ENCODE results near the gene METTL23. TPM values are rescaled to one million over a fixed set of nuclear protein-coding genes. Genes with fewer than 3 reads are reported as not detected.
A peak's percentile ranks its signal among the peaks of the same experiment; 100 is the strongest.

METTL23 gene
- total RNA-seq, 4 donors from 2014 or later = 20.6 to 29.9 (median 23.0) TPM

DNA sequence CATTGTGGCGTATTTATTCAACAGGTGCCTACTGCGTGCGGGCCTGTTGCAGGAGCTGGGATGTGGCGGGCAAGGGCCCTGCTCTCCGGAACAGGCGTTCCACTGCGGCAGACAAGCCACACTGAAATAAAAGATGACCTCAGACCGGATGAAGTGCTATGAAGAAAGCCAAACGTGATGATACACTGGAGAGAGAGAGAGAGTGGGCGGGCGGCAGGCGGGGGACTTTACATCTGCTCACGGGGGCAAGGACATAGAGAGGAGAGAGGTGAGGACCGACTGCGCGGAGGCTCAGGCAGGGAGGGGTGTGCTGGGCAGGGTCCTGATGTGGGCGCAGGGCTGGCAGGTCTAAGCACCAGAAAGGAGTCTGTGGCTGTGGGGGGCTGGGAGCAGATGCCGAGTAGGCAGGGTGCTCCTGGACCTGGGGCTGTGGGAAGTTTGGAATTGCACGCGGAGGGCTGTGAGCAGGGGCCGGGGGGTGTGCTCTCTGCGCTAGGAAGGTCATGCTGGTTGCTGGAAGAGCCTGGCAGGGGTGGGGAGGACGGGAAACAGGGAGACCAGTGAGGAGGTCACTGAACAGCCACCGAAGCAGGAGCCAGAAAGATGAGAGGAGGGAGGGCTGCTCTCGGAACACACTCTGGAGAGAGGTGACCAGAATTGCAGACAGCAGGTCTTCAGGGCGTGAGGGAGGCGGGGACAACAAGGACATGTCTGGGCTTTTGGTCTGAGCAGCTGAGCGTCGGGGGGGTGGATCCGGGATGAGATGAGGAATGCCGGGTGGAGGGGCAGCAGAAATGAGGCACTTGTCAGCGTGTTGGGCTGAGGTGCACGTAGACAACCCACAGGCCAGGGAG is 25.8 kb upstream of the METTL23 start:
- peak; percentile 87 to 90 for DNase-seq (ENCODE audit: low spot score in 2 of 2)
- TF ChIP-seq POLR2A (IDR thresholded peaks at IDR 0.05) = peak in 1 of 2 donors; percentile 8
- TF ChIP-seq EP300 (IDR thresholded peaks at IDR 0.05) = no peak
- TF ChIP-seq, protein P1, sequence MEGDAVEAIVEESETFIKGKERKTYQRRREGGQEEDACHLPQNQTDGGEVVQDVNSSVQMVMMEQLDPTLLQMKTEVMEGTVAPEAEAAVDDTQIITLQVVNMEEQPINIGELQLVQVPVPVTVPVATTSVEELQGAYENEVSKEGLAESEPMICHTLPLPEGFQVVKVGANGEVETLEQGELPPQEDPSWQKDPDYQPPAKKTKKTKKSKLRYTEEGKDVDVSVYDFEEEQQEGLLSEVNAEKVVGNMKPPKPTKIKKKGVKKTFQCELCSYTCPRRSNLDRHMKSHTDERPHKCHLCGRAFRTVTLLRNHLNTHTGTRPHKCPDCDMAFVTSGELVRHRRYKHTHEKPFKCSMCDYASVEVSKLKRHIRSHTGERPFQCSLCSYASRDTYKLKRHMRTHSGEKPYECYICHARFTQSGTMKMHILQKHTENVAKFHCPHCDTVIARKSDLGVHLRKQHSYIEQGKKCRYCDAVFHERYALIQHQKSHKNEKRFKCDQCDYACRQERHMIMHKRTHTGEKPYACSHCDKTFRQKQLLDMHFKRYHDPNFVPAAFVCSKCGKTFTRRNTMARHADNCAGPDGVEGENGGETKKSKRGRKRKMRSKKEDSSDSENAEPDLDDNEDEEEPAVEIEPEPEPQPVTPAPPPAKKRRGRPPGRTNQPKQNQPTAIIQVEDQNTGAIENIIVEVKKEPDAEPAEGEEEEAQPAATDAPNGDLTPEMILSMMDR (IDR thresholded peaks at IDR 0.05) = no peak
- TF ChIP-seq POLR2AphosphoS5 (IDR thresholded peaks at IDR 0.05) = no peak
- no peaks in the 10 kb centered on the region for H3K36me3 ChIP-seq
- no peaks in the 10 kb centered on the region for H3K9me3 ChIP-seq
- 15% methylated on average over 33 of the region's 33 CpGs for WGBS
- peak overlapping the region; percentile 75 for H3K27ac ChIP-seq
- no peaks in the 10 kb centered on the region for H3K27me3 ChIP-seq
- H3K4me1 ChIP-seq = peaks cover 54% of the 10 kb centered on the region
- peak overlapping the region; percentile 31 for H3K4me3 ChIP-seq

DNA sequence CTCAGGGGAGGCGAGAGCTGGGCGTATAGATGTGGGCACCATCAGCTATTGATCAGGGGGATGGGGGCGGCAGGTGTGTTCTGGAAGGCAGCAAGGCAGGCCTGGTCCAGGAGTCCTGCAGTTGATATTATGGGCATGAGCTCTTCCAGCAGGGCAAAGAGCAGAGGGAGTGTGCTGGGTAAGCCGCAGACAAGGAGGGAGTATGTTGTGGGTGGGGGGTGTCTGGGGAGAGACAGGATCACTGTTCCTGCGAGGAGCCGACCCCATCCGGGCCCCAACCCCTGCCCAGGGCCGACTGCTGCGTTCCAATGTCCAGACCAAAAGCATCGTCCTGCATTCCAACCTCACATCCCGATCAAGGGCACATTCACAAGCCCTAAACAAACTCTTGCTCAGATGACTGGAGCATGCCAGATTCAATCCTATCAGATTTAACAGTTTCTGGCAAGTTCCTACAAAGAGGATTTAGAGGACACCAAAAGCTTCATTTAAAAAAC is 25.1 kb upstream of the METTL23 start:
- DNase-seq (ENCODE audit: low spot score in 2 of 2) = no peak
- 64% methylated on average over 11 of the region's 11 CpGs for WGBS
- TF ChIP-seq POLR2AphosphoS5 (IDR thresholded peaks at IDR 0.05) = no peak
- Histone ChIP-seq H3K9me3 (no peaks in the 10 kb centered on the region), H3K36me3 (no peaks in the 10 kb centered on the region), H3K4me3 (no peak overlapping the region), H3K27ac (peak overlapping the region; percentile 75), H3K27me3 (no peaks in the 10 kb centered on the region), H3K4me1 (peaks cover 50% of the 10 kb centered on the region)

- TF ChIP-seq POLR2A (IDR thresholded peaks at IDR 0.05) = no peak
- TF ChIP-seq, protein P1 (IDR thresholded peaks at IDR 0.05) = no peak
- no peak for TF ChIP-seq EP300 (IDR thresholded peaks at IDR 0.05)
- no peak for TF ChIP-seq POLR2AphosphoS5 (IDR thresholded peaks at IDR 0.05)
- no peak for DNase-seq (ENCODE audit: low spot score in 2 of 2)
- Histone ChIP-seq H3K27me3 (no peaks in the 10 kb centered on the region), H3K9me3 (no peaks in the 10 kb centered on the region), H3K4me1 (peaks cover 45% of the 10 kb centered on the region), H3K4me3 (no peak overlapping the region), H3K27ac (no peak overlapping the region), H3K36me3 (no peaks in the 10 kb centered on the region)
- WGBS = 49% methylated on average over 2 of the region's 2 CpGs
These were observed 24.6 kb upstream of the METTL23 start for GRCh38 chr17:76702076-76702475.

GRCh38 chr17:76702941-76703637 is 23.6 kb upstream of the METTL23 start:
- no peaks in the 10 kb centered on the region for H3K27me3 ChIP-seq
- H3K36me3 ChIP-seq = no peaks in the 10 kb centered on the region
- no peak overlapping the region for H3K4me3 ChIP-seq
- no peak for DNase-seq (ENCODE audit: low spot score in 2 of 2)
- 89% methylated on average over 10 of the region's 10 CpGs for WGBS
- peaks cover 42% of the 10 kb centered on the region for H3K4me1 ChIP-seq
- no peak for TF ChIP-seq POLR2A (IDR thresholded peaks at IDR 0.05)
- TF ChIP-seq, protein P1 (IDR thresholded peaks at IDR 0.05) = no peak
- no peak for TF ChIP-seq EP300 (IDR thresholded peaks at IDR 0.05)
- no peak for TF ChIP-seq POLR2AphosphoS5 (IDR thresholded peaks at IDR 0.05)
- no peaks in the 10 kb centered on the region for H3K9me3 ChIP-seq
- H3K27ac ChIP-seq = no peak overlapping the region

GRCh38 chr17:76704805-76705204 is 21.8 kb upstream of the METTL23 start:
- Histone ChIP-seq H3K9me3 (no peaks in the 10 kb centered on the region), H3K4me3 (no peak overlapping the region), H3K27ac (no peak overlapping the region), H3K4me1 (peaks cover 45% of the 10 kb centered on the region), H3K36me3 (no peaks in the 10 kb centered on the region), H3K27me3 (no peaks in the 10 kb centered on the region)
- TF ChIP-seq POLR2A (IDR thresholded peaks at IDR 0.05) (no peak), EP300 (IDR thresholded peaks at IDR 0.05) (no peak), POLR2AphosphoS5 (IDR thresholded peaks at IDR 0.05) (no peak)
- TF ChIP-seq, protein P1 (IDR thresholded peaks at IDR 0.05) = no peak
- no peak for DNase-seq (ENCODE audit: low spot score in 2 of 2)
- 68% methylated on average over 4 of the region's 4 CpGs for WGBS
